Activated CD4-positive, alpha-beta memory T cell treated with anti-CD3 and anti-CD28 coated beads for 36 hours (primary cell): ENCODE measurements around the gene MAD1L1. TPM values are rescaled to one million over a fixed set of nuclear protein-coding genes. Genes with fewer than 3 reads are reported as not detected.

Experiments
- CTCF ChIA-PET: fragments of 350-600 bp; sonication (Branson Sonifier 250); formaldehyde crosslinking; loops from one replicate; lab custom pipeline; 2021; ENCODE audit warnings: antibody characterized with exemption, inconsistent platforms; lab: Charles Lee
- POLR2A ChIA-PET: fragments of 350-600 bp; sonication (Branson Sonifier 250); formaldehyde crosslinking; loops from one replicate; lab custom pipeline; 2021; ENCODE audit warnings: antibody characterized with exemption; lab: Charles Lee
- DNase-seq: peaks from one replicate; pipeline ENCODE4 v3.0.0-alpha.2; 2020
- H3K27ac Mint-ChIP-seq: one replicate; pipeline ENCODE4 v1.8.0; 2021; ENCODE audit warnings: mixed read lengths
- H3K27me3 Mint-ChIP-seq: one replicate; pipeline ENCODE4 v1.8.0; 2021; ENCODE audit warnings: mixed read lengths
- H3K36me3 Mint-ChIP-seq: one replicate; pipeline ENCODE4 v1.8.0; 2021; ENCODE audit warnings: mixed read lengths
- H3K4me1 Mint-ChIP-seq: one replicate; pipeline ENCODE4 v1.8.0; 2021; ENCODE audit warnings: low read depth, mixed read lengths
- H3K4me3 Mint-ChIP-seq: one replicate; pipeline ENCODE4 v1.8.0; 2021; ENCODE audit warnings: mild to moderate bottlenecking, mixed read lengths
- H3K9me3 Mint-ChIP-seq: one replicate; pipeline ENCODE4 v1.8.0; 2021; ENCODE audit warnings: mixed read lengths
- intact Hi-C: fragments of 100-400 bp; cut with micrococcal nuclease; formaldehyde crosslinking; loops from one replicate; pipeline ENCODE4 v1.15.1; 2023
- total RNA-seq, 2 experiments: library from RNA; stranded (reverse); gene quantifications; one replicate each; pipeline ENCODE4 v1.2.3, GENCODE V29; 2021

The MAD1L1 gene
- 10 to 100 TPM; 44.4 to 47.8 TPM for total RNA-seq

DNA sequence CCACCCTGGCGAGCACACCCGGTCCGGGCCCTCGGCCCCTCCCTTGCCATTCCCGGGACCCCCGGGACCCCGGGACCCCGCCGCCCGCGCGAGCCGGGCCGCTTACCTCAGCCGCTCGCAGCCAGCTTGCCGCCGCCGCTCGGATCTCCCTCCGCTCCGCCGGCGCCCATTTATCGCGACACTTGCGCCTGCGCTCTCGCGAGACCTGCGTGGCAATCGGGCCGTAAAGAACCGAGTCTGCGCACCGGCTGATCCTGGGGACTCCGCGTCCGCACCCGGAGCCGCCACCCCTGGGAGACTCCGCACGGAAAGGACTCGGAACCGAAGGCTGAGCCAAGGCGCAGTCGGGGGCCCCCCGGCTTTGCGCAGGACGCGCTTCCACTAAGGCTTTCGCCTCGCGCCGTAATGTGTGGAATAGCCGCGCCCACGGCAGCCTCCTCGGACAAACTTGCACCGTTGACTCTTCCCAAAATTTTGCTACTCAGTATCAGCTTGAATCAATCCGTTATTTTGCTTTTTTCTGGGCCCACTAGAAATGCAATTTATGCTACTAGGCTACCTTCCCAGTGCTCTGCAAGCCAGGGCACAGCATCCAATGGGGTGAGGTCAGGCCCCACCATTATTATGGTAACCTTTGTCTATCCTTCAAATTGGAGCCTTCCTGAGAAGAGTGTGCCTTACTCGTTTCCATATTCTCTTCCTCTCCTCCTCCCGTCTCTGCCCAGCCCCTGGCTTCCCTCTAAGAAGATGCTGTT is at the start of gene MAD1L1:
Gene MAD1L1, minus strand, starts transcription at position 180 of the 755 bp plus-strand sequence. CDS start 2,812 bp downstream, outside the sequence.
- Mint-ChIP-seq H3K9me3 (no peaks in the 10 kb centered on the region), H3K36me3 (peaks cover 20% of the 10 kb centered on the region), H3K27ac (peak within 1 kb of the TSS; percentile 53), H3K4me3 (peak within 1 kb of the TSS; percentile 87), H3K4me1 (peaks cover 31% of the 10 kb centered on the region), H3K27me3 (no peaks in the 10 kb centered on the region)
- ChIA-PET POLR2A (interaction anchor here (2.3 kb wide), 1 partner anchor 9 kb away, joined by 12 read pairs; the partner anchor contains the start of genes MRM2 and NUDT1), CTCF (interaction anchor here (0.6 to 1.3 kb wide), 4 partner anchors 9 to 219 kb away, joined by 3 to 4 read pairs (median 4); partner anchors contain the start of genes MRM2 and NUDT1)
- DNase-seq = peak; percentile 92
- intact Hi-C loops = loop anchor here (1.0 kb wide), 1 partner anchor 9 kb away; the partner anchor contains the start of genes MRM2 and NUDT1

GRCh38 chr7:2282185-2282751 is 49.5 kb upstream of the MAD1L1 start:
- Mint-ChIP-seq H3K27me3 (no peaks in the 10 kb centered on the region), H3K9me3 (no peaks in the 10 kb centered on the region), H3K4me3 (no peak overlapping the region), H3K36me3 (no peaks in the 10 kb centered on the region), H3K4me1 (no peaks in the 10 kb centered on the region), H3K27ac (no peak overlapping the region)
- no peak for DNase-seq
- POLR2A ChIA-PET = no interaction called here
- intact Hi-C loops = no loop called here
- CTCF ChIA-PET = no interaction called here

DNA sequence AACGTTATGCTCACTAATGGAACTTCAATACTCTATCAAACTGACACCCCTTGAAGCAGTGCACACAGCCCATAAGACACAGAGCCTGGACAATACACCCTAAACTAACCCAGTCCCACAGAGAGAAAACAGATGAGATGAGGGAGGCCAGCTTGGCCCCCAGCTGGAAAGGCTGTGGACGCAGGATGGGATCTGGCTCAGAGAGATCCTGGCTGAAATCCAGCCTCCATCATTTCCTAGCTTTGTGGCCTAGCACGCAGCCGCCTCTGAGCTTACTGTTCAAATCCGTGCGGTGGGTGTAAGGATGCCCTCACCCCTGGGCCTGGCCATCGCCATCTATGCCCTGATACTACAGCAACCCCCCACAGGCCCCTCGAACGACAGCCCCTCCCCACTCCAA is 48.8 kb upstream of the MAD1L1 start:
- no peaks in the 10 kb centered on the region for H3K9me3 Mint-ChIP-seq
- intact Hi-C loops = no loop called here
- no peak overlapping the region for H3K4me3 Mint-ChIP-seq
- CTCF ChIA-PET = interaction anchor here (0.5 kb wide), 1 partner anchor 440 kb away, joined by 3 read pairs; no protein-coding TSS in a partner anchor
- POLR2A ChIA-PET = no interaction called here
- peaks cover 4% of the 10 kb centered on the region for H3K36me3 Mint-ChIP-seq
- no peak for DNase-seq
- no peak overlapping the region for H3K27ac Mint-ChIP-seq
- no peaks in the 10 kb centered on the region for H3K4me1 Mint-ChIP-seq
- H3K27me3 Mint-ChIP-seq = no peaks in the 10 kb centered on the region

DNA sequence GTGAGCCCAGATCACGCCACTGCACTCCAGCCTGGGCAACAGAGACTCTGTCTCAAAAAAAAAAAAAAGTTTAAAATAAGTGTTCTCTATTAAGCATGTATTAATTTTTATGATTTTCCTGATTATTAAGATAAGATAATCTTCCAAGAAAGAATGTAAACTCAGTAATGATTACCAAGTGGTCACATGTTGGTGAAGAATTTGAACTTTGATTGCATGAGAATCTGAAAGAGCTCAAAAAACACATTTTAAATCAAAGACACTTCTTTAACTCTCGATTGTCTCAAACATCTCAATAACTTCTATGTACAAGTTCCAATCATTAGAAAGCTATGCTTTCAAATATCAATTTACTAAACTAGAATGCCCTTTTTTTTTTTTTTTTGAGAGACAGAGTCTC is 47.7 kb upstream of the MAD1L1 start:
- CTCF ChIA-PET = interaction anchor here (0.7 kb wide), 2 partner anchors 9 to 186 kb away, joined by 4 to 5 read pairs; no protein-coding TSS in a partner anchor
- intact Hi-C loops = no loop called here
- Mint-ChIP-seq H3K27ac (no peak overlapping the region), H3K27me3 (no peaks in the 10 kb centered on the region), H3K4me1 (no peaks in the 10 kb centered on the region), H3K4me3 (no peak overlapping the region), H3K9me3 (no peaks in the 10 kb centered on the region), H3K36me3 (peaks cover 4% of the 10 kb centered on the region)
- no peak for DNase-seq
- POLR2A ChIA-PET = no interaction called here

DNA sequence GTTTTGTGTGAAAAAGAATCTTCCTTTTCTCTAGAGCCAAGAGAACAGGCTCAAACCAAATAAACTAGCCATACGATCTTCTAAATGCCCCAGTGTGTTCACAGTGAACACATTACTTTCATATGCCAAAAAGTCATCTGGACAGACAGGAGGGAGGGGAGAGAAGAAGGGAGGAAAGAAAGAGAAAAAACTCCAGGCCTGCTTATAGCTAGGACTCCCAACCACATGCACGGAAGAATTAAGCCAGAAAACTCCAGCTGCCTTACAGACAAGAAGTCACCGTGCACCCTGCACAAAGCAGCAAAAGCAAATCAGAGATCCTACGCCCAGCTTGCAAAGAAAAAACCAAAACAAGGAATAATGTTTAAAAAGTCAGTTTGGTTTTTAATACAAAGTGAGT is 47.2 kb upstream of the MAD1L1 start:
- Mint-ChIP-seq H3K36me3 (peaks cover 4% of the 10 kb centered on the region), H3K9me3 (no peaks in the 10 kb centered on the region), H3K4me3 (no peak overlapping the region), H3K27me3 (no peaks in the 10 kb centered on the region), H3K4me1 (no peaks in the 10 kb centered on the region), H3K27ac (no peak overlapping the region)
- ChIA-PET POLR2A (no interaction called here), CTCF (no interaction called here)
- no peak for DNase-seq
- intact Hi-C loops = no loop called here

GRCh38 chr7:2278026-2278425 is 45.3 kb upstream of the MAD1L1 start:
- Mint-ChIP-seq H3K27me3 (no peaks in the 10 kb centered on the region), H3K27ac (no peak overlapping the region), H3K36me3 (peaks cover 4% of the 10 kb centered on the region), H3K4me3 (no peak overlapping the region), H3K4me1 (no peaks in the 10 kb centered on the region), H3K9me3 (no peaks in the 10 kb centered on the region)
- DNase-seq = no peak
- POLR2A ChIA-PET = no interaction called here
- CTCF ChIA-PET = no interaction called here
- intact Hi-C loops = no loop called here

GRCh38 chr7:2276107-2276506 is 43.4 kb upstream of the MAD1L1 start:
- Mint-ChIP-seq H3K4me1 (no peaks in the 10 kb centered on the region), H3K27ac (no peak overlapping the region), H3K36me3 (peaks cover 6% of the 10 kb centered on the region), H3K27me3 (no peaks in the 10 kb centered on the region), H3K4me3 (no peak overlapping the region), H3K9me3 (no peaks in the 10 kb centered on the region)
- no peak for DNase-seq
- intact Hi-C loops = no loop called here
- POLR2A ChIA-PET = no interaction called here
- CTCF ChIA-PET = no interaction called here

GRCh38 chr7:2275101-2275500 is 42.4 kb upstream of the MAD1L1 start:
- POLR2A ChIA-PET = no interaction called here
- no peak for DNase-seq
- Mint-ChIP-seq H3K27ac (no peak overlapping the region), H3K9me3 (no peaks in the 10 kb centered on the region), H3K4me3 (no peak overlapping the region), H3K27me3 (no peaks in the 10 kb centered on the region), H3K4me1 (no peaks in the 10 kb centered on the region), H3K36me3 (peaks cover 6% of the 10 kb centered on the region)
- intact Hi-C loops = no loop called here
- CTCF ChIA-PET = no interaction called here

DNA sequence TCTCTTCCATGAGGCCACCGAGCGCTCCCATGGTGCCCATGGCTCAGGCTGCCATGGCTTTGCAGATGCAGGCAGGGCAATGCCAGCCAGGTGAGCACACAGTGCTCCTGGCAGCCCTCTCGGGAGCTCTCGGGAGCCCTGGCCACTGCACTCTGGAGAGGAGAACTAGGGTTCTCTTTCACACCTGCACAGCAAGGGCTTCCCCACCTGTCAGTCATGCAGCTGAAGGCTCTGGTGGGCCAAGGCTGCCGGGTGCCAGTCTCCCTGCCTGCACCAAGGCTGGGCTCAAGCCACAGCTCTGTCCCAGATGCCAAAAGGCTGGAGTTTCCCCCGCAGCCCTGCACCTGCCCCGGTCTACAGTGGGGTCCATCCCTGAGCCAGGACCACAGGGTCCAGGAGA is 41.9 kb upstream of the MAD1L1 start:
- Mint-ChIP-seq H3K27ac (no peak overlapping the region), H3K9me3 (no peaks in the 10 kb centered on the region), H3K4me1 (no peaks in the 10 kb centered on the region), H3K27me3 (no peaks in the 10 kb centered on the region), H3K4me3 (no peak overlapping the region), H3K36me3 (peaks cover 6% of the 10 kb centered on the region)
- POLR2A ChIA-PET = no interaction called here
- intact Hi-C loops = no loop called here
- DNase-seq = no peak
- CTCF ChIA-PET = no interaction called here

- H3K4me3 Mint-ChIP-seq = no peak overlapping the region
- ChIA-PET CTCF (no interaction called here), POLR2A (no interaction called here)
- H3K27me3 Mint-ChIP-seq = no peaks in the 10 kb centered on the region
- H3K4me1 Mint-ChIP-seq = no peaks in the 10 kb centered on the region
- DNase-seq = no peak
- H3K27ac Mint-ChIP-seq = no peak overlapping the region
- intact Hi-C loops = no loop called here
- no peaks in the 10 kb centered on the region for H3K9me3 Mint-ChIP-seq
- peaks cover 8% of the 10 kb centered on the region for H3K36me3 Mint-ChIP-seq
These were observed 41.1 kb upstream of the MAD1L1 start for GRCh38 chr7:2273866-2274265.

- CTCF ChIA-PET = no interaction called here
These were observed 39.3 kb upstream of the MAD1L1 start for GRCh38 chr7:2272031-2272430.

DNA sequence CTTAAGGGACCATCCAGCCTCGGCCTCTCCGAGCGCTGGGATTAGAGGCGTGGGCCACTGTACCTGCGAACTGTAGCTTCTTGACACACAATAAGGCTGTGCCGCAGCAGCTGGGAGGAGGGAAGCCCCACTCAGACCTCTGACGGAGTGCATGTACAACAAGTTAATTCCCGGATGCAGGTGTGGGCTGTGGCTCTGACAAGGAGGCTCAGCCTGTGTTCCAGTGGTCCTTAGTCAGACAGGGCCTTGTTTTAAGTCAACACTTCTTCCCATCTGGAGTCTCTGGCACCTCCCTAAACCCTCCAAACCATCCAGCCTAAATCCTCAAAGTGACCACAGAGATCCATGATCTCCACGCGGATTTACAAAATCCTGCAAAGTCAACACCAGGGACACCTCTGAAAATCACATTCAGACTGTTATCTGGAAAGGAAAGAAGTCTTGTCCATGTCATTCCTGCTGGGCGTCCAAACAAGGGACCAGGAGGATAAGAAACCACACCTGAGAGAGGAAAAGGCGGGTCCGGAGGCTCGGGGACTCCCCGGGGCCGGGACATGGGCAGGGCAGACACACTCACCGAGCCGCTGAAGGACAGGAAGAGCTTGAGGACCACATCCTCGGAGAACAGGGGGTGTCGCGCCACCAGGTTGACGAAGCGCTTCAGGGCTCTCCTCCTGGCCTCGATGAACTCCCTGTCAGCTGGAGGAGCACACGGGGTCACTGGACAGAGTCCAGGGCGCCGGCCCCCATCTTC is 38.7 kb upstream of the MAD1L1 start:
- Mint-ChIP-seq H3K4me1 (no peaks in the 10 kb centered on the region), H3K27me3 (no peaks in the 10 kb centered on the region), H3K27ac (no peak overlapping the region), H3K36me3 (peaks cover 4% of the 10 kb centered on the region), H3K9me3 (no peaks in the 10 kb centered on the region), H3K4me3 (no peak overlapping the region)
- intact Hi-C loops = no loop called here
- POLR2A ChIA-PET = no interaction called here
- CTCF ChIA-PET = no interaction called here
- no peak for DNase-seq

More at GRCh38 chr7:2272031-2272430, 39.3 kb upstream of the MAD1L1 start:
- no peak for DNase-seq
- Mint-ChIP-seq H3K27ac (no peak overlapping the region), H3K36me3 (peaks cover 7% of the 10 kb centered on the region), H3K27me3 (no peaks in the 10 kb centered on the region), H3K4me1 (no peaks in the 10 kb centered on the region), H3K9me3 (no peaks in the 10 kb centered on the region), H3K4me3 (no peak overlapping the region)
- intact Hi-C loops = no loop called here
- POLR2A ChIA-PET = no interaction called here
